Gastroesophageal sphincter (tissue), 4 donors: ENCODE results near the gene ST6GALNAC3. TPM values are rescaled to one million over a fixed set of nuclear protein-coding genes. Genes with fewer than 3 reads are reported as not detected.

Source experiments
- ATAC-seq: fragments of 150-250 bp; one replicate; pipeline ENCODE4 v1.9.1; 2016; ENCODE audit warnings: mild to moderate bottlenecking, moderate library complexity
- H3K27ac ChIP-seq, 4 donors: fragments of 200-600 bp; sonication (generic) in 3 of 4; 1 replicate in 3 of 4; 2 replicates in 1 of 4; pipeline ENCODE4 v1.5.1; 2016 to 2019
- H3K27me3 ChIP-seq: fragments of 200-600 bp; sonication (generic); one replicate; pipeline ENCODE4 v1.5.1; 2019
- H3K36me3 ChIP-seq, 2 donors: fragments of 200-600 bp; sonication (generic); one replicate each; pipeline ENCODE4 v1.5.1; 2019; ENCODE audit warnings: control low read depth in 1 of 2
- H3K4me1 ChIP-seq, 3 donors: fragments of 200-600 bp; sonication (generic); 1 replicate in 2 of 3; 2 replicates in 1 of 3; pipeline ENCODE4 v1.5.1; 2016 to 2019; ENCODE audit warnings: control low read depth in 2 of 3
- H3K4me3 ChIP-seq, 2 donors: fragments of 200-600 bp; sonication (generic); one replicate each; pipeline ENCODE4 v1.5.1; 2019; ENCODE audit warnings: mild to moderate bottlenecking in 1 of 2, moderate library complexity in 1 of 2
- H3K9me3 ChIP-seq, 3 donors: fragments of 200-600 bp; sonication (generic); one replicate each; pipeline ENCODE4 v1.5.1; 2017 to 2019; ENCODE audit warnings: control low read depth in 2 of 3
- CTCF ChIP-seq, 4 experiments: fragments of 200-600 bp in 2 of 4; fragments of 450-650 bp in 2 of 4; sonication (generic) in 1 of 4; IDR thresholded peaks; one replicate each; pipeline ENCODE4 v1.5.1; 2017 to 2019; ENCODE audit warnings: antibody characterized with exemption in 4 of 4, mild to moderate bottlenecking in 2 of 4, moderate library complexity in 2 of 4
- EP300 ChIP-seq: sonication (generic); formaldehyde crosslinking; IDR thresholded peaks from one replicate; pipeline ENCODE4 v1.6.1; 2017; ENCODE audit warnings: antibody characterized with exemption, mild to moderate bottlenecking
- POLR2A ChIP-seq, 2 donors: fragments of 450-650 bp; IDR thresholded peaks; one replicate each; pipeline ENCODE4 v1.6.1; 2017; ENCODE audit warnings: antibody characterized with exemption in 2 of 2, mild to moderate bottlenecking in 2 of 2, moderate library complexity in 1 of 2
- POLR2AphosphoS5 ChIP-seq: sonication (generic); formaldehyde crosslinking; IDR thresholded peaks from one replicate; pipeline ENCODE4 v1.6.1; 2017; ENCODE audit warnings: antibody characterized with exemption
- WGBS, 2 donors: methylation state at CpG; one replicate each; pipeline ENCODE4 v1.1.5; 2018; ENCODE audit warnings: low coverage in 1 of 2; 5-methylcytosine and 5-hydroxymethylcytosine counted together
- total RNA-seq, 4 donors: library from RNA; depleted of rRNA; stranded (reverse); fragments of >200 nt; gene quantifications; one replicate each; pipeline ENCODE4 v1.1.0, GENCODE V29; 2016

Gene ST6GALNAC3
- total RNA-seq, 4 donors from 2014 or later: 2.8 to 10.6 (median 3.3) TPM

- Histone ChIP-seq H3K4me3 (no peak overlapping the region), H3K9me3 (no peaks in the 10 kb centered on the region), H3K4me1 (no peaks in the 10 kb centered on the region), H3K27me3 (no peaks in the 10 kb centered on the region), H3K27ac (no peak overlapping the region), H3K36me3 (no peaks in the 10 kb centered on the region)
- TF ChIP-seq CTCF (IDR thresholded peaks at IDR 0.05) (no peak), POLR2A (IDR thresholded peaks at IDR 0.05) (no peak), EP300 (no peak), POLR2AphosphoS5 (no peak)
- 62 to 70% methylated on average over 1 of the region's 1 CpG for WGBS, 2 donors
- no peak for ATAC-seq
Measured at GRCh38 chr1:76583875-76584477, 509.4 kb downstream of the ST6GALNAC3 start.

- Histone ChIP-seq H3K9me3 (no peaks in the 10 kb centered on the region), H3K4me1 (no peaks in the 10 kb centered on the region), H3K27ac (no peak overlapping the region), H3K4me3 (no peak overlapping the region), H3K27me3 (no peaks in the 10 kb centered on the region), H3K36me3 (no peaks in the 10 kb centered on the region)
- 52 to 58% methylated on average over 4 of the region's 4 CpGs for WGBS, 2 donors
- TF ChIP-seq EP300: no peak
- no peak for TF ChIP-seq POLR2AphosphoS5
- TF ChIP-seq POLR2A (IDR thresholded peaks at IDR 0.05): no peak
- no peak for TF ChIP-seq CTCF (IDR thresholded peaks at IDR 0.05)
- no peak for ATAC-seq
Measured at GRCh38 chr1:76585980-76586674, 511.6 kb downstream of the ST6GALNAC3 start.

GRCh38 chr1:76587212-76587611 lies 512.7 kb downstream of the ST6GALNAC3 start:
- no peaks in the 10 kb centered on the region for H3K27me3 ChIP-seq
- ATAC-seq: no peak
- no peak overlapping the region for H3K4me3 ChIP-seq
- no peak overlapping the region for H3K27ac ChIP-seq
- TF ChIP-seq CTCF (IDR thresholded peaks at IDR 0.05) (no peak), POLR2A (IDR thresholded peaks at IDR 0.05) (no peak), EP300 (no peak), POLR2AphosphoS5 (no peak)
- no peaks in the 10 kb centered on the region for H3K4me1 ChIP-seq
- no peaks in the 10 kb centered on the region for H3K36me3 ChIP-seq
- no peaks in the 10 kb centered on the region for H3K9me3 ChIP-seq
- WGBS, 2 donors: 98 to 100% methylated on average over 5 to 9 of the region's 9 CpGs

GRCh38 chr1:76591461-76591860 lies 516.9 kb downstream of the ST6GALNAC3 start:
- Histone ChIP-seq H3K4me3 (no peak overlapping the region), H3K36me3 (no peaks in the 10 kb centered on the region), H3K9me3 (no peaks in the 10 kb centered on the region), H3K27me3 (no peaks in the 10 kb centered on the region), H3K4me1 (no peaks in the 10 kb centered on the region), H3K27ac (no peak overlapping the region)
- TF ChIP-seq CTCF (IDR thresholded peaks at IDR 0.05) (no peak), EP300 (no peak), POLR2A (IDR thresholded peaks at IDR 0.05) (no peak), POLR2AphosphoS5 (no peak)
- no peak for ATAC-seq
- 89% methylated on average over 1 of the region's 1 CpG; no CpG with 5 or more reads in 1 of the 2 donors for WGBS, 2 donors

GRCh38 chr1:76591963-76592362 lies 517.4 kb downstream of the ST6GALNAC3 start:
- no peaks in the 10 kb centered on the region for H3K36me3 ChIP-seq
- ATAC-seq: no peak
- no peaks in the 10 kb centered on the region for H3K9me3 ChIP-seq
- TF ChIP-seq EP300 (no peak), CTCF (IDR thresholded peaks at IDR 0.05) (no peak), POLR2A (IDR thresholded peaks at IDR 0.05) (no peak), POLR2AphosphoS5 (no peak)
- H3K27ac ChIP-seq: no peak overlapping the region
- no peaks in the 10 kb centered on the region for H3K4me1 ChIP-seq
- no peak overlapping the region for H3K4me3 ChIP-seq
- no peaks in the 10 kb centered on the region for H3K27me3 ChIP-seq
- WGBS, 2 donors: 86 to 100% methylated on average over 1 to 2 of the region's 2 CpGs
